GM23248 (cell line): Measurements from ENCODE around the gene LGALS3BP. TPM values are rescaled to one million over a fixed set of nuclear protein-coding genes. Genes with fewer than 3 reads are reported as not detected.
"Not testable (repeated sequence)": the region's sequence is repeated elsewhere in the genome, so short reads cannot be mapped to it uniquely, and the experiment has no call there.

Experiments
- DNase-seq: peaks from one replicate; pipeline ENCODE4 v3.0.0-alpha.2; 2015
- H2AFZ ChIP-seq: fragments of 200-600 bp; sonication (generic); 2 replicates; pipeline ENCODE4 v1.6.1; 2016; ENCODE audit warnings: antibody characterized with exemption
- H3F3A ChIP-seq: fragments of 200-600 bp; sonication (generic); 2 replicates; pipeline ENCODE4 v1.6.1; 2016; ENCODE audit warnings: mild to moderate bottlenecking, antibody characterized with exemption, mixed run types; ENCODE audit not compliant: insufficient read depth
- H3K27ac ChIP-seq: fragments of 200-600 bp; sonication (generic); 2 replicates; pipeline ENCODE4 v1.5.1; 2016; ENCODE audit warnings: mild to moderate bottlenecking
- H3K27me3 ChIP-seq: fragments of 200-600 bp; sonication (generic); replicated peaks from 2 replicates; pipeline ENCODE4 v1.6.1; 2016; ENCODE audit warnings: mild to moderate bottlenecking; ENCODE audit not compliant: insufficient read depth
- H3K36me3 ChIP-seq: fragments of 200-600 bp; sonication (generic); 2 replicates; pipeline ENCODE4 v1.6.1; 2016; ENCODE audit warnings: low read depth, mild to moderate bottlenecking
- H3K4me1 ChIP-seq: fragments of 200-600 bp; sonication (generic); 2 replicates; pipeline ENCODE4 v1.6.1; 2016; ENCODE audit warnings: mild to moderate bottlenecking; ENCODE audit not compliant: insufficient read depth
- H3K4me2 ChIP-seq: fragments of 200-600 bp; sonication (generic); one replicate; pipeline ENCODE4 v1.6.1; 2016; ENCODE audit warnings: mild to moderate bottlenecking; ENCODE audit not compliant: unreplicated experiment
- H3K4me3 ChIP-seq: fragments of 200-600 bp; sonication (generic); 2 replicates; pipeline ENCODE4 v1.5.1; 2016; ENCODE audit warnings: mild to moderate bottlenecking
- H3K79me2 ChIP-seq: fragments of 200-600 bp; sonication (generic); 2 replicates; pipeline ENCODE4 v1.6.1; 2016; ENCODE audit warnings: mild to moderate bottlenecking; ENCODE audit not compliant: insufficient read depth
- H3K9ac ChIP-seq: fragments of 200-600 bp; sonication (generic); 2 replicates; pipeline ENCODE4 v1.6.1; 2016; ENCODE audit warnings: mild to moderate bottlenecking
- H3K9me2 ChIP-seq: fragments of 200-600 bp; sonication (generic); 2 replicates; pipeline ENCODE4 v1.6.1; 2016; ENCODE audit warnings: mixed run types, mild to moderate bottlenecking, moderate library complexity; ENCODE audit not compliant: insufficient read depth
- H3K9me3 ChIP-seq: fragments of 200-600 bp; sonication (generic); one replicate; pipeline ENCODE4 v1.6.1; 2017; ENCODE audit warnings: low read depth
- H4K20me1 ChIP-seq: fragments of 200-600 bp; sonication (generic); 2 replicates; pipeline ENCODE4 v1.6.0; 2016; ENCODE audit not compliant: insufficient read depth
- EZH2 ChIP-seq: fragments of 200-600 bp; sonication (generic); IDR thresholded peaks from 2 replicates; pipeline ENCODE4 v1.6.1; 2018; ENCODE audit warnings: antibody characterized with exemption, mild to moderate bottlenecking; ENCODE audit not compliant: insufficient read depth, poor library complexity, severe bottlenecking
- EZH2phosphoT487 ChIP-seq: fragments of 200-600 bp; sonication (generic); IDR thresholded peaks from 2 replicates; pipeline ENCODE4 v1.6.1; 2018; ENCODE audit warnings: antibody characterized with exemption, moderate library complexity, mild to moderate bottlenecking, low read depth; ENCODE audit not compliant: insufficient read depth
- WGBS, 2 experiments: methylation state at CpG; one replicate each; pipeline ENCODE4 v1.1.6; 2015 to 2017; ENCODE audit warnings: low lambda C conversion rate in 2 of 2, low coverage in 1 of 2; ENCODE audit errors: missing lambda C conversion rate in 2 of 2; 5-methylcytosine and 5-hydroxymethylcytosine counted together
- in situ Hi-C: fragments of 300-500 bp; cut with MboI; formaldehyde crosslinking; loops from 2 replicates; pipeline ENCODE4 v1.15.0; 2020
- polyA plus RNA-seq: library from polyadenylated mRNA; unstranded; fragments of >200 nt; fragmentation: Nextera tagmentation; extraction: Ambion mirVana; gene quantifications from 2 replicates; pipeline ENCODE4 v1.2.1, GENCODE V29; 2016
- total RNA-seq: library from RNA; depleted of rRNA; stranded (reverse); fragments of >200 nt; shearing (Covaris generic); gene quantifications from 2 replicates; pipeline ENCODE4 v1.2.3, GENCODE V29; 2014

LGALS3BP gene
- total and polyA plus RNA-seq, 2 experiments from 2014 or later, result 8.6 to 8.8 TPM

DNA sequence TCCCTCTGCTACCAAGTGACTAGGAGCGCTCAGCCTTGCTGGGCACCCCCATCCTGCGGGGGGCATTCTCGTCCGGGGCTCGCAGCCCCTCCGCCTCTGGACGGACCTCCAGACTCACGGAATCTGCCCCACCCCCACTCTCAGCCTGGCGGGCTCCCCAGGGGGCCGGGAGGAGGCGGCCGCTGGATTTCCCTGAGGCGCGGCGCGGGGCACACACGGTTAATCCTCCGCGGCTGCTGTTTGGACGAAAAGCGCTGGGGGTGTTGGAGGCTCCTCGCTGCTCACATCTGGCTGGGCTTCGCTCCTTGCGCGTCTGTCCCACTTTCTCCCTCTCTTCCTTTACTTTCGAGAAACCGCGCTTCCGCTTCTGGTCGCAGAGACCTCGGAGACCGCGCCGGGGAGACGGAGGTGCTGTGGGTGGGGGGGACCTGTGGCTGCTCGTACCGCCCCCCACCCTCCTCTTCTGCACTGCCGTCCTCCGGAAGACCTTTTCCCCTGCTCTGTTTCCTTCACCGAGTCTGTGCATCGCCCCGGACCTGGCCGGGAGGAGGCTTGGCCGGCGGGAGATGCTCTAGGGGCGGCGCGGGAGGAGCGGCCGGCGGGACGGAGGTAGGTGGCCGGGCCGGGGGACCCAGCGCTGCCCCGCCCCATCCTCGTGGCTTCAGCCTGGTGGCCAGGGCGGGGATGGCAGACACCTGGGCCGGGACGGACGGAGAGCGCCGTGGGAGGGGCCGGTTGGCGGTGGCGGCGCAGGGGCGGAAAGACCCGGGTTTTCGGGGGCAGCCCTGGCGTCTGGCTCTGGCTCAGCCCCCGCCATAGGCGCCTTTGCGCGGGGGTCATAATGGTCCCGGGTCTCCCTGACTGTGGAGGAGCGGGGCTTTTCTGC, 44.4 kb upstream of the LGALS3BP start, which contains the start of gene C1QTNF1:
TSS of gene C1QTNF1 (plus strand) at position 284 of the 886 bp plus-strand sequence. CDS start 19,800 bp downstream, outside the sequence.
- Histone ChIP-seq H4K20me1 (no peaks in the 10 kb centered on the region), H3K9me2 (no peaks in the 10 kb centered on the region), H3K27ac (no peak within 1 kb of the TSS), H3K9me3 (no peaks in the 10 kb centered on the region), H3K4me3 (peak within 1 kb of the TSS; percentile 89), H3K36me3 (no peaks in the 10 kb centered on the region), H2AFZ (peak within 1 kb of the TSS; percentile 93), H3K27me3 (no peaks in the 10 kb centered on the region), H3F3A (0 out of 2 replicates have a peak, but pooled peaks cover 5% of the 10 kb centered on the region), H3K79me2 (no peaks in the 10 kb centered on the region), H3K4me2 (peak within 1 kb of the TSS; percentile 83), H3K9ac (peak within 1 kb of the TSS; percentile 76), H3K4me1 (peaks cover 44% of the 10 kb centered on the region)
- DNase-seq, result peak; percentile 78
- 1 to 4% methylated on average over 36 to 62 of the region's 77 CpGs for WGBS, 2 experiments
- TF ChIP-seq EZH2phosphoT487 (no peak), EZH2 (no peak)
- in situ Hi-C loops, result no loop called here

DNA sequence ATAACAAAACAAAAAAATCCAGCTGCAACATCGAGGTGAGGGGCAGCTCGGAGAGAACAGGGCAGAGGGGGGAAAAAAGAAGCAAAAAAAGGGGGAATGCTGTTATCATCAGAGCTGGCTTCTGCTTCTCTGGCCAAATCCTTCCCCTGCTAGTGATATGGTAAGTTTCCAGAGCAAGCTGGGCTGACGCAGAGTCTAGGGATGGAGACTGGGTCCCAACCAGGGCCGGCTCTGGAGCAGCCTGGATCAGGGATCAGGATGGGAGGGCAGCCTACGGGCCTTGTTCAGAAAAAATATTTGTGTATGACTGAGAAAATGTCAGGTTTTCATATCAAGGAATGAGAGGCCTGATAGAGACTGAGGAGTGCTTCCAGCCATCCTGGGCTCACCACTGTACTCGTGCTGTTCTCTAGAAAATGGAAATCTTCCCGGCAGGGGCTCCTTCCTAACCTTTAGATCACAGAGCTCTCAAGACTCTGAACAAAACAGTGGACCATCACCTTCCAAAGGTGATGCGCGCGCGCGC, 43.5 kb upstream of the LGALS3BP start:
- H3K4me2 ChIP-seq, result no peak overlapping the region
- no peaks in the 10 kb centered on the region for H3K79me2 ChIP-seq
- H2AFZ ChIP-seq, result no peak overlapping the region
- in situ Hi-C loops, result no loop called here
- H3K9me3 ChIP-seq, result no peaks in the 10 kb centered on the region
- H3K36me3 ChIP-seq, result no peaks in the 10 kb centered on the region
- TF ChIP-seq EZH2, result no peak
- no peak for TF ChIP-seq EZH2phosphoT487
- H3K9me2 ChIP-seq, result no peaks in the 10 kb centered on the region
- no peak overlapping the region for H3K27ac ChIP-seq
- no peaks in the 10 kb centered on the region for H3K27me3 ChIP-seq
- peaks cover 42% of the 10 kb centered on the region for H3K4me1 ChIP-seq
- H3K4me3 ChIP-seq, result no peak overlapping the region
- WGBS, 2 experiments, result 91 to 94% methylated on average over 12 of the region's 12 CpGs
- 0 out of 2 replicates have a peak, but pooled peaks cover 5% of the 10 kb centered on the region for H3F3A ChIP-seq
- no peaks in the 10 kb centered on the region for H4K20me1 ChIP-seq
- no peak for DNase-seq
- no peak overlapping the region for H3K9ac ChIP-seq

- H3K27me3 ChIP-seq, result no peaks in the 10 kb centered on the region
- WGBS, 2 experiments, result 91 to 94% methylated on average over 9 of the region's 9 CpGs
- no peak overlapping the region for H2AFZ ChIP-seq
- H3K4me1 ChIP-seq, result peaks cover 35% of the 10 kb centered on the region
- H3K9me2 ChIP-seq, result no peaks in the 10 kb centered on the region
- no peaks in the 10 kb centered on the region for H3K9me3 ChIP-seq
- H4K20me1 ChIP-seq, result no peaks in the 10 kb centered on the region
- H3K27ac ChIP-seq, result no peak overlapping the region
- no peak overlapping the region for H3K9ac ChIP-seq
- H3K4me2 ChIP-seq, result no peak overlapping the region
- H3K4me3 ChIP-seq, result no peak overlapping the region
- H3K79me2 ChIP-seq, result no peaks in the 10 kb centered on the region
- TF ChIP-seq EZH2, result no peak
- TF ChIP-seq EZH2phosphoT487, result no peak
- in situ Hi-C loops, result no loop called here
- no peaks in the 10 kb centered on the region for H3K36me3 ChIP-seq
- H3F3A ChIP-seq, result 0 out of 2 replicates have a peak, but pooled peaks cover 5% of the 10 kb centered on the region
- DNase-seq, result no peak
These were observed 42.8 kb upstream of the LGALS3BP start for GRCh38 chr17:79022507-79022991.

DNA sequence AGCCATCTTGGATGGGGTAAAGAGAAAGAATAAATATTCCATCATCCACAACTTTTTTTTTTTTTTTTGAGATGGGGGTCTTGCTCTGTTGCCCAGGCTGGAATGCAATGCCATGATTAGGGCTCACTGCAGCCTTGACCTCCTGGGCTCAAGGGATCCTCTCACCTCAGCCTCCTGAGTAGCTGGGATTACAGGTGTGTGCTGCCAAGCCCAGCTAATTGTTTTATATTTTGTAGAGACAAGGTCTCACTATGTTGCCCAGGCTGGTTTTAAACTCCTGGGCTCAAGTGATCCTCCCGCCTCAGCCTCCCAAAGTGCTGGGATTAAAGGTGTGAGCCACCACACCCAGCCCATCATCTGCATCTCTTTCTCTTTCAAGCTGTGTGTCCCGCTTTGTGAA, 42.2 kb upstream of the LGALS3BP start:
- H4K20me1 ChIP-seq, H3K9me2 ChIP-seq, H3K9ac ChIP-seq, H3K4me2 ChIP-seq, DNase-seq, H2AFZ ChIP-seq, in situ Hi-C loops, H3F3A ChIP-seq, H3K9me3 ChIP-seq, H3K79me2 ChIP-seq, H3K27ac ChIP-seq, H3K27me3 ChIP-seq, H3K4me3 ChIP-seq, H3K36me3 ChIP-seq: not testable (repeated sequence)
- peaks cover 29% of the 10 kb centered on the region for H3K4me1 ChIP-seq
- 98 to 100% methylated on average over 2 of the region's 2 CpGs for WGBS, 2 experiments
